ENCODE results near the gene C1orf159. TPM values are rescaled to one million over a fixed set of nuclear protein-coding genes. Genes with fewer than 3 reads are reported as not detected.

Gene C1orf159
- total and polyA plus RNA-seq, 10 of the 15 experiments (the other 5 are each of a cell fraction or from before 2014, with no cell fraction given): 0.11 to 23.4 (median 8.0) TPM

GRCh38 chr1:1033009-1033587, 82.8 kb downstream of the C1orf159 start (continued):
- TF ChIP-seq ZBTB11 (CRISPR knock-in tag; IDR thresholded peaks at IDR 0.05) (no peak), FOXK2 (IDR thresholded peaks at IDR 0.05) (no peak), IKZF1 (conservative IDR thresholded peaks at IDR 0.05) (peak; percentile 58), MYB (IDR thresholded peaks at IDR 0.05; ENCODE audit: borderline replicate concordance, low read depth, low read length) (no peak), RELA (IDR thresholded peaks at IDR 0.05; ENCODE audit: borderline replicate concordance, partially characterized antibody) (peak; percentile 70), CBX3 (IDR thresholded peaks at IDR 0.05; ENCODE audit: borderline replicate concordance, low read depth) (no peak), CEBPB (IDR thresholded peaks at IDR 0.05; ENCODE audit: borderline replicate concordance in 1 of 2, low read depth in 2 of 2, low read length in 2 of 2) (no peak), HDGF (IDR thresholded peaks at IDR 0.05) (no peak), POLR2AphosphoS2 (IDR thresholded peaks at IDR 0.05; ENCODE audit: low read depth, low read length) (no peak), HCFC1 (IDR thresholded peaks at IDR 0.05; ENCODE audit: low read length) (no peak), SIN3A (IDR thresholded peaks at IDR 0.05; ENCODE audit: low read depth, low read length) (no peak), KAT2A (conservative IDR thresholded peaks at IDR 0.05; ENCODE audit: control insufficient read depth, low read depth, low read length) (no peak), CHD2 (IDR thresholded peaks at IDR 0.05; ENCODE audit: borderline replicate concordance, low read depth, low read length) (peak; percentile 55; the same call in 1 of the 2 replicates), TCF7 (IDR thresholded peaks at IDR 0.05; ENCODE audit: borderline replicate concordance) (no peak), ZBTB33 (IDR thresholded peaks at IDR 0.05) (no peak), FOS (IDR thresholded peaks at IDR 0.05; ENCODE audit: borderline replicate concordance, extremely low read depth, insufficient read length) (no peak), NBN (IDR thresholded peaks at IDR 0.05) (peak; percentile 81), SMAD5 (IDR thresholded peaks at IDR 0.05; ENCODE audit: low read depth) (no peak), ZNF384 (IDR thresholded peaks at IDR 0.05; ENCODE audit: borderline replicate concordance, low read depth, low read length) (no peak), ESRRA (IDR thresholded peaks at IDR 0.05; ENCODE audit: low read length) (no peak)
- TF ChIP-seq, protein P1, sequence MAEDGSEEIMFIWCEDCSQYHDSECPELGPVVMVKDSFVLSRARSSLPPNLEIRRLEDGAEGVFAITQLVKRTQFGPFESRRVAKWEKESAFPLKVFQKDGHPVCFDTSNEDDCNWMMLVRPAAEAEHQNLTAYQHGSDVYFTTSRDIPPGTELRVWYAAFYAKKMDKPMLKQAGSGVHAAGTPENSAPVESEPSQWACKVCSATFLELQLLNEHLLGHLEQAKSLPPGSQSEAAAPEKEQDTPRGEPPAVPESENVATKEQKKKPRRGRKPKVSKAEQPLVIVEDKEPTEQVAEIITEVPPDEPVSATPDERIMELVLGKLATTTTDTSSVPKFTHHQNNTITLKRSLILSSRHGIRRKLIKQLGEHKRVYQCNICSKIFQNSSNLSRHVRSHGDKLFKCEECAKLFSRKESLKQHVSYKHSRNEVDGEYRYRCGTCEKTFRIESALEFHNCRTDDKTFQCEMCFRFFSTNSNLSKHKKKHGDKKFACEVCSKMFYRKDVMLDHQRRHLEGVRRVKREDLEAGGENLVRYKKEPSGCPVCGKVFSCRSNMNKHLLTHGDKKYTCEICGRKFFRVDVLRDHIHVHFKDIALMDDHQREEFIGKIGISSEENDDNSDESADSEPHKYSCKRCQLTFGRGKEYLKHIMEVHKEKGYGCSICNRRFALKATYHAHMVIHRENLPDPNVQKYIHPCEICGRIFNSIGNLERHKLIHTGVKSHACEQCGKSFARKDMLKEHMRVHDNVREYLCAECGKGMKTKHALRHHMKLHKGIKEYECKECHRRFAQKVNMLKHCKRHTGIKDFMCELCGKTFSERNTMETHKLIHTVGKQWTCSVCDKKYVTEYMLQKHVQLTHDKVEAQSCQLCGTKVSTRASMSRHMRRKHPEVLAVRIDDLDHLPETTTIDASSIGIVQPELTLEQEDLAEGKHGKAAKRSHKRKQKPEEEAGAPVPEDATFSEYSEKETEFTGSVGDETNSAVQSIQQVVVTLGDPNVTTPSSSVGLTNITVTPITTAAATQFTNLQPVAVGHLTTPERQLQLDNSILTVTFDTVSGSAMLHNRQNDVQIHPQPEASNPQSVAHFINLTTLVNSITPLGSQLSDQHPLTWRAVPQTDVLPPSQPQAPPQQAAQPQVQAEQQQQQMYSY (CRISPR knock-in tag; IDR thresholded peaks at IDR 0.05): no peak
- TF ChIP-seq, protein P2, sequence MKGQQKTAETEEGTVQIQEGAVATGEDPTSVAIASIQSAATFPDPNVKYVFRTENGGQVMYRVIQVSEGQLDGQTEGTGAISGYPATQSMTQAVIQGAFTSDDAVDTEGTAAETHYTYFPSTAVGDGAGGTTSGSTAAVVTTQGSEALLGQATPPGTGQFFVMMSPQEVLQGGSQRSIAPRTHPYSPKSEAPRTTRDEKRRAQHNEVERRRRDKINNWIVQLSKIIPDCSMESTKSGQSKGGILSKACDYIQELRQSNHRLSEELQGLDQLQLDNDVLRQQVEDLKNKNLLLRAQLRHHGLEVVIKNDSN (IDR thresholded peaks at IDR 0.05; ENCODE audit: borderline replicate concordance, extremely low read length, insufficient read depth, low read depth, low read length): no peak

Data from GM12878 (cell line).